Heart left ventricle (tissue), 13 donors: ENCODE measurements around the gene CAMKMT.

Experiments
- POLR2A ChIP-seq, 2 donors: fragments of 450-650 bp; IDR thresholded peaks; one replicate each; pipeline ENCODE4 v1.6.1; 2017; ENCODE audit warnings: antibody characterized with exemption in 2 of 2, mild to moderate bottlenecking in 2 of 2, moderate library complexity in 2 of 2
- TF ChIP-seq, protein P1 (sequence below), 12 donors: fragments of 200-600 bp; sonication (generic) in 4 of 12; IDR thresholded peaks; one replicate each; pipeline versions ENCODE4 v1.5.0 to v1.8.0; 2018 to 2022; ENCODE audit warnings: antibody characterized with exemption in 12 of 12, mild to moderate bottlenecking in 5 of 12
- donor health status: ischemic (EF 13 %, LVEDD 7.1; RV severe dilation, severe dysfunction).
- donor health status: DM: no; HTN: yes; CAD: no.
- donor health status: DM: no; HTN: no; CAD: no.
- donor health status: ischemic (EF 25% LVEDD 6.9; RV normal size, moderate dysfunction).
- donor health status: ischemic (EF 25% LVEDD 5.7; RV mildly dilated, moderate dysfunction).
- donor health status: ischemic (EF 35%, LVEDD 5.7; RV mildly dilated, moderate dysfunction).
- donor health status: nonischemic (EF 11% LVEDD 7.7; RV severe dilation, severe dysfunction).
- donor health status: DM: yes; HTN: yes; CAD: no.
- donor health status: PGD.
- donor health status: ischemic (EF 29% LVEDD 5.4; RV normal size, mild dysfunction).
- donor health status: nonischemic (EF 23%, LVEDD 6.1; RV moderate dilation, normal function).

DNA sequence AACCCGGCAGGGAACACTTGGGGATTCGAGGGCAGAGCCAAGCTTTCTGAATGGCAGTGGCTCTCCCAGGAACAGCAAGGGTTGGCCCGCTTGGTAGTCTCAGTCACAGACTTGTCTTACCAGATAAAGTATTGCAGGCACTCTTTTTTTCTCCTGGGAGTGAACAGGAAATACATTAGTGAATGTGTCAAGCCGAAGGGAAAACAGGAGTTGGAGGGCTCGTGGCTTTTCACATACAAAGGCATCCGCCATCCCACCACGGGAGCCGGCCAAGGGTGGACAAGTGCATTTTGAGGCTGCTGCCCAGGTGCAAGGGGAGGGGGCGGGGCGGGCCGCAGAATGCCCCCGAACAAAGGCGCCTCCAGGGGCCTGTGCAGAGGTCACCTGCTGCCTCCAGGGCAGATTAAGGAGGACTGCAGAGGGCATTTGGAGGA lies 416.5 kb downstream of the CAMKMT start:
- TF ChIP-seq, protein P1, sequence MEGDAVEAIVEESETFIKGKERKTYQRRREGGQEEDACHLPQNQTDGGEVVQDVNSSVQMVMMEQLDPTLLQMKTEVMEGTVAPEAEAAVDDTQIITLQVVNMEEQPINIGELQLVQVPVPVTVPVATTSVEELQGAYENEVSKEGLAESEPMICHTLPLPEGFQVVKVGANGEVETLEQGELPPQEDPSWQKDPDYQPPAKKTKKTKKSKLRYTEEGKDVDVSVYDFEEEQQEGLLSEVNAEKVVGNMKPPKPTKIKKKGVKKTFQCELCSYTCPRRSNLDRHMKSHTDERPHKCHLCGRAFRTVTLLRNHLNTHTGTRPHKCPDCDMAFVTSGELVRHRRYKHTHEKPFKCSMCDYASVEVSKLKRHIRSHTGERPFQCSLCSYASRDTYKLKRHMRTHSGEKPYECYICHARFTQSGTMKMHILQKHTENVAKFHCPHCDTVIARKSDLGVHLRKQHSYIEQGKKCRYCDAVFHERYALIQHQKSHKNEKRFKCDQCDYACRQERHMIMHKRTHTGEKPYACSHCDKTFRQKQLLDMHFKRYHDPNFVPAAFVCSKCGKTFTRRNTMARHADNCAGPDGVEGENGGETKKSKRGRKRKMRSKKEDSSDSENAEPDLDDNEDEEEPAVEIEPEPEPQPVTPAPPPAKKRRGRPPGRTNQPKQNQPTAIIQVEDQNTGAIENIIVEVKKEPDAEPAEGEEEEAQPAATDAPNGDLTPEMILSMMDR (IDR thresholded peaks at IDR 0.05) = no peak
- no peak for TF ChIP-seq POLR2A (IDR thresholded peaks at IDR 0.05)
